Fibroblast of lung (primary cell): ENCODE results near the gene OGA. TPM values are rescaled to one million over a fixed set of nuclear protein-coding genes. Genes with fewer than 3 reads are reported as not detected.
A peak's percentile ranks its signal among the peaks of the same experiment; 100 is the strongest.

Experiments
- DNase-seq, 2 donors: peaks; one replicate each; pipeline versions ENCODE4 v3.0.0 to v3.0.0-alpha.2; 2010; ENCODE audit warnings: low read depth in 2 of 2
- H2AFZ ChIP-seq: 2 replicates; pipeline ENCODE4 v1.5.1; 2012; ENCODE audit warnings: low read length, control low read depth, inconsistent platforms
- H3K27ac ChIP-seq: 2 replicates; pipeline ENCODE4 v1.5.1; 2011; ENCODE audit warnings: low read length, control low read depth; ENCODE audit not compliant: insufficient read depth
- H3K27me3 ChIP-seq: 2 replicates; pipeline ENCODE4 v1.5.1; 2011; ENCODE audit warnings: mild to moderate bottlenecking, low read length; ENCODE audit not compliant: control insufficient read depth, insufficient read depth
- H3K36me3 ChIP-seq: 2 replicates; pipeline ENCODE4 v1.5.1; 2011; ENCODE audit warnings: low read length; ENCODE audit not compliant: control insufficient read depth, insufficient read depth
- H3K4me1 ChIP-seq: 2 replicates; pipeline ENCODE4 v1.5.1; 2011; ENCODE audit warnings: low read length; ENCODE audit not compliant: control insufficient read depth, insufficient read depth; ENCODE audit errors: extremely low read depth
- H3K4me2 ChIP-seq: 2 replicates; pipeline ENCODE4 v1.5.1; 2011; ENCODE audit warnings: low read length, control low read depth; ENCODE audit not compliant: insufficient read depth; ENCODE audit errors: extremely low read depth
- H3K4me3 ChIP-seq, 4 experiments: fragments of 200-600 bp in 1 of 4; sonication (generic) in 1 of 4; replicated peaks in 1 of 4; 2 replicates each; pipeline ENCODE4 v1.5.1; 2011 to 2016; ENCODE audit warnings: low read length in 4 of 4, low read depth in 3 of 4, mild to moderate bottlenecking in 3 of 4, control low read depth in 2 of 4, inconsistent platforms in 1 of 4, mixed read lengths in 1 of 4; ENCODE audit not compliant: insufficient read depth in 1 of 4; ENCODE audit errors: control extremely low read depth in 1 of 4
- H3K79me2 ChIP-seq: 2 replicates; pipeline ENCODE4 v1.5.1; 2012; ENCODE audit warnings: mild to moderate bottlenecking, low read length, inconsistent platforms; ENCODE audit not compliant: control insufficient read depth, insufficient read depth
- H3K9ac ChIP-seq: 2 replicates; pipeline ENCODE4 v1.5.1; 2011; ENCODE audit warnings: mild to moderate bottlenecking, low read length, control low read depth; ENCODE audit not compliant: insufficient read depth
- H3K9me3 ChIP-seq: 2 replicates; pipeline ENCODE4 v1.5.1; 2012; ENCODE audit warnings: low read depth, low read length; ENCODE audit not compliant: control insufficient read depth, insufficient read depth
- H4K20me1 ChIP-seq: 2 replicates; pipeline ENCODE4 v1.5.1; 2011; ENCODE audit warnings: low read length; ENCODE audit not compliant: control insufficient read depth, insufficient read depth; ENCODE audit errors: extremely low read depth
- CTCF ChIP-seq, 2 donors: IDR thresholded peaks in 1 of 2; conservative IDR thresholded peaks in 1 of 2; 1 replicate in 1 of 2; 2 replicates in 1 of 2; pipeline ENCODE4 v1.5.1; 2011 to 2012; ENCODE audit warnings: low read length in 2 of 2, control low read depth in 1 of 2, inconsistent platforms in 1 of 2, low read depth in 1 of 2, mild to moderate bottlenecking in 1 of 2
- EZH2 ChIP-seq: IDR thresholded peaks from 2 replicates; pipeline ENCODE4 v1.5.1; 2012; ENCODE audit warnings: low read length, control low read depth, mild to moderate bottlenecking; ENCODE audit errors: missing control alignments
- polyA plus RNA-seq, 2 donors: library from polyadenylated mRNA; depleted of rRNA in 1 of 2; stranded (reverse) in 1 of 2; unstranded in 1 of 2; fragments of >200 nt; gene quantifications; 2 replicates each; pipeline ENCODE4 v1.2.1, GENCODE V29; 2011 to 2012; ENCODE audit warnings: missing spikeins in 1 of 2
- total RNA-seq: library from RNA; depleted of rRNA; stranded (reverse); fragments of >200 nt; gene quantifications from 2 replicates; pipeline ENCODE4 v1.2.1, GENCODE V29; 2014

OGA gene
- total and polyA plus RNA-seq, 2 donors (not counting 1 experiment from before 2014, with no cell fraction given): 69.9 to 193 TPM

GRCh38 chr10:101766753-101767599 lies 51.3 kb downstream of the OGA start:
- Histone ChIP-seq H3K36me3 (no peaks in the 10 kb centered on the region), H3K79me2 (no peaks in the 10 kb centered on the region), H3K27me3 (peaks cover 44% of the 10 kb centered on the region), H3K4me1 (no peaks in the 10 kb centered on the region), H2AFZ (no peak overlapping the region), H4K20me1 (no peaks in the 10 kb centered on the region), H3K9me3 (no peaks in the 10 kb centered on the region), H3K4me3 (no peak overlapping the region), H3K27ac (no peak overlapping the region), H3K9ac (no peak overlapping the region), H3K4me2 (no peak overlapping the region)
- no peak for TF ChIP-seq CTCF (conservative IDR thresholded peaks at IDR 0.05 in 1 of 2, IDR thresholded peaks at IDR 0.05 in 1 of 2; ENCODE audit: low read depth in 1 of 2, low read length in 2 of 2)
- peak; percentile 34 for TF ChIP-seq EZH2
- DNase-seq: no peak

DNA sequence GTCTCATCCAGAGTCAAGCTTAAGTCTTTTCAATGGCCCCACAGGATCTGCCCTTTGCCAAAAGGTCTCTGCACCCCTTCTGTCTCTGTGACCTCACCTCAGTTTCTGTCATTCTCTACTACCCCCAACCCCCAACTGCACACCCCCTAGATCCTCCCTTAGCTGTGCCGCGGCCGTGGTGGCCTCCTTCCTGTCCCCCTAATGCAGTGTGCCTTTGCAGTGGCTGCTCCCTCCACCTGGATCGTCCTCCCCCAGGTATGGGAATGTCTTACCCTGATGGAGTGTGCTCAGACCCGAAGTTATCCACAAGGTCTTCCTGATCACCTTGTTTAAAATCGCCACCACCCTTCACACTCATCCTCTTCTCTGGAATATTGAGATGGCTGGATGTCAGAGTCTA lies 51.9 kb downstream of the OGA start:
- Histone ChIP-seq H3K9ac (no peak overlapping the region), H3K79me2 (no peaks in the 10 kb centered on the region), H3K4me3 (no peak overlapping the region), H3K9me3 (no peaks in the 10 kb centered on the region), H3K36me3 (no peaks in the 10 kb centered on the region), H3K27ac (no peak overlapping the region), H3K4me1 (no peaks in the 10 kb centered on the region), H3K4me2 (no peak overlapping the region), H3K27me3 (peaks cover 37% of the 10 kb centered on the region), H4K20me1 (no peaks in the 10 kb centered on the region), H2AFZ (no peak overlapping the region)
- TF ChIP-seq EZH2 (no peak), CTCF (conservative IDR thresholded peaks at IDR 0.05 in 1 of 2, IDR thresholded peaks at IDR 0.05 in 1 of 2; ENCODE audit: low read depth in 1 of 2, low read length in 2 of 2) (no peak)
- DNase-seq: no peak

- H3K4me3 ChIP-seq: no peak overlapping the region
- H3K9me3 ChIP-seq: no peaks in the 10 kb centered on the region
- H2AFZ ChIP-seq: no peak overlapping the region
- no peaks in the 10 kb centered on the region for H3K36me3 ChIP-seq
- TF ChIP-seq CTCF (conservative IDR thresholded peaks at IDR 0.05 in 1 of 2, IDR thresholded peaks at IDR 0.05 in 1 of 2; ENCODE audit: low read depth in 1 of 2, low read length in 2 of 2) (no peak), EZH2 (no peak)
- no peak overlapping the region for H3K27ac ChIP-seq
- no peak for DNase-seq
- H3K4me2 ChIP-seq: no peak overlapping the region
- peaks cover 38% of the 10 kb centered on the region for H3K27me3 ChIP-seq
- no peaks in the 10 kb centered on the region for H3K79me2 ChIP-seq
- no peaks in the 10 kb centered on the region for H4K20me1 ChIP-seq
- H3K4me1 ChIP-seq: no peaks in the 10 kb centered on the region
- no peak overlapping the region for H3K9ac ChIP-seq
These were observed 55.0 kb downstream of the OGA start for GRCh38 chr10:101763141-101763846.
